ENCODE results near the gene FARS2.

GRCh38 chr6:5531853-5532375, 270.6 kb downstream of the FARS2 start:
- no peak for TF ChIP-seq CTCF (IDR thresholded peaks at IDR 0.05)
- no peak for TF ChIP-seq POLR2A (IDR thresholded peaks at IDR 0.05)

Measured in esophagus squamous epithelium (tissue), 4 donors.